KOPT-K1 (cell line): Measurements from ENCODE around the gene CHI3L1.

Source experiments
- H3K27ac ChIP-seq: fragments of 200-600 bp; sonication (generic); 2 replicates; pipeline ENCODE4 v1.5.1; 2016; ENCODE audit warnings: antibody characterized with exemption, mild to moderate bottlenecking, low read depth, low read length; ENCODE audit not compliant: poor library complexity, severe bottlenecking
- H3K36me3 ChIP-seq: fragments of 200-600 bp; sonication (generic); 2 replicates; pipeline ENCODE4 v1.5.1; 2017; ENCODE audit warnings: antibody characterized with exemption, mild to moderate bottlenecking, low read length, moderate library complexity; ENCODE audit not compliant: insufficient read depth
- H3K9me3 ChIP-seq: fragments of 200-600 bp; sonication (generic); 2 replicates; pipeline ENCODE4 v1.5.1; 2017; ENCODE audit warnings: antibody characterized with exemption, low read length, mild to moderate bottlenecking; ENCODE audit not compliant: insufficient read depth, poor library complexity, severe bottlenecking

The CHI3L1 gene

DNA sequence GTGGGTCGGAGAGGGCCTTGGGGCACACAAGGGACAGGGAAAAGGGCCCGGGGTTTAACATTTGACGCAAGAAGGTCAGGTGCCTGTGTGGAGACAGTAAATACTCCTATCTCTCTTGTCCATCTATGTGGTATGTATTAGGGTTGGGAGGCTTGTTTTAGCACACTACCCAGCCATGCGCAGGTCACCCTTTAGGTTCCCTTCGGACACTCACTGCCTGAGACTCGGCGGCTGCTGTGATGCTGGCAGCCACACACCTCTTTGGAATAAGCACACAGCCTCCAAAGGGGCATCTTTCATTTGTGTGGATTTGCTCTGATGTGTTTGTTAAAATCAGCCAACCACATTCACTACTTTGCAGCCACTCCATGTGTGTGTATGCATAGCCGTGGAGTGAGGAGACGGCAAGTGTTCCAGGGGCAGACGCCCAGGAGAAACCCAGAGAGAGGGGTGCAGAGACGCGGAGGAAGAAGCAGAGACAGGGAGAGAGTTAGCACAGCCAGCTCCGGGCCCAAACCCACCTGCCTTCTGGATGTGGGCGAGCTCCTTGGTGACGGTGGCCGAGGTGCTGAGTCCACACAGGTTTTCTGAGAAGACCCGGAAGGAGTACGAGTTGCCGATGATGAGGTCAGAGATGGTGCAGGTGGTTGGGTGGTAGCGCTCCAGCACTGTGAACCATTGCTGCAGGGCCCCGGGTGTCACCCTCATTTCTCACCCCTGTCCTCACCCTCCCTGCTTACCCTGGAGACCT, 16.6 kb downstream of the CHI3L1 start:
- no peaks in the 10 kb centered on the region for H3K36me3 ChIP-seq
- H3K27ac ChIP-seq = no peak overlapping the region
- no peaks in the 10 kb centered on the region for H3K9me3 ChIP-seq

DNA sequence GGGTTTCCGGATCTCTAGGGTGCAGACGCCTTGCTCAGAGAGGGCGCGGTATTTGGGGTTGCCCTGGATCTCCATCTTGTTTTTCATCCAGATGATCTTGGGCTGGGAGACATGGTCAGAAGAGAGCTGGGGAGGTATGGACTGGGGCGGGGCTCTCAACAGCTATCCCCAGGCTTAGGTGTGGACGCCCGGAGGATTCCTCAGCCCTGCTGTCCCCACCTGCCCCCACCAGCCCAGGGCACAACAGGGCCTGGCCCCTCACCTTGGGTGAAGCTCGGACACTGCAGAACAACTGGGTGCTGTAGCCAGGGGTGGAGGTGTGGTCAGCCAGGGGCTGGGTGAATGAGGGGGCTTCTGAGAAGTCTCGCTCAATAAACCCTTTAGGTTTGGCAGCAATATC, 17.5 kb downstream of the CHI3L1 start:
- Histone ChIP-seq H3K9me3 (no peaks in the 10 kb centered on the region), H3K36me3 (no peaks in the 10 kb centered on the region), H3K27ac (no peak overlapping the region)

DNA sequence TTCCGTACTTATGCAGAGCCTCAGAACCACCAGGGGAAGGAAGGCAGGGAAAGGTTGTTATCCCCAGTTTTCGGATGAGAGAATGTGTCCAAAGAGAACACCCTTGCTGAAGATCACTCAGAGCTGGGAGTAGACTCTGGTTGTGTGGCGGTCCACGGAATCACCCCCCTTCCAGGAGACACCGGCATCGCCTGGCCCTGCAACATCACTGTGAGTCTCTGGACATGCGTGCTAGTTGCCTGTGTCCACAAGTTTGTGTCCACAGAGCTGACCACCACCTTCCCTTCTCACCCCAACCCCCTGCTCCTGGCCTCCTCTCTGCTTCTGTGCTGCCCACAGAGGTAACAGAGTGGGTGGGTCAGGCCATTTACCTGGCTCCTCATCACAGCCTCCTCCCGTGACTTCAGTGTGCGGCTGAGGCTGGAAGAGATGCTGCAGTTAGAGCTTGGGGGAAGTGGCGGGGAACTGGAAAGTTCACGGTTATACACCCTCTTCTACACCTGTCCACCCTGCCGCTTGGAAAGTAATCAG, 18.2 kb downstream of the CHI3L1 start:
- Histone ChIP-seq H3K9me3 (no peaks in the 10 kb centered on the region), H3K36me3 (no peaks in the 10 kb centered on the region), H3K27ac (no peak overlapping the region)

DNA sequence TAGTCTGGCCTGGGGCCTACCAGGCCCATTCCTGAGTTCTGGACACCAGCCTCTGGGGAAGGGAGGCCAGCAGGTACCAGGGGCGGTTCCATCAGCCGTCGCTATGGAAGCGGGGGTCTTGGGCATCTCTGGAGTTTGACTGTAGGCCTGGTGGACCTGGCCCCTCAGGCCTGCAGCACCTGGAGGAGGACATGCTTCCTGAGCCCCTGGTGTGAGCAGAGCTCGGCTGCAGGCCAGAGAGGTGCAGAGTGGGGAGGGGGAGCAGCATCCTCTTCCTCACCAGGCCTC, 18.6 kb downstream of the CHI3L1 start:
- H3K27ac ChIP-seq = no peak overlapping the region
- no peaks in the 10 kb centered on the region for H3K36me3 ChIP-seq
- H3K9me3 ChIP-seq = no peaks in the 10 kb centered on the region

DNA sequence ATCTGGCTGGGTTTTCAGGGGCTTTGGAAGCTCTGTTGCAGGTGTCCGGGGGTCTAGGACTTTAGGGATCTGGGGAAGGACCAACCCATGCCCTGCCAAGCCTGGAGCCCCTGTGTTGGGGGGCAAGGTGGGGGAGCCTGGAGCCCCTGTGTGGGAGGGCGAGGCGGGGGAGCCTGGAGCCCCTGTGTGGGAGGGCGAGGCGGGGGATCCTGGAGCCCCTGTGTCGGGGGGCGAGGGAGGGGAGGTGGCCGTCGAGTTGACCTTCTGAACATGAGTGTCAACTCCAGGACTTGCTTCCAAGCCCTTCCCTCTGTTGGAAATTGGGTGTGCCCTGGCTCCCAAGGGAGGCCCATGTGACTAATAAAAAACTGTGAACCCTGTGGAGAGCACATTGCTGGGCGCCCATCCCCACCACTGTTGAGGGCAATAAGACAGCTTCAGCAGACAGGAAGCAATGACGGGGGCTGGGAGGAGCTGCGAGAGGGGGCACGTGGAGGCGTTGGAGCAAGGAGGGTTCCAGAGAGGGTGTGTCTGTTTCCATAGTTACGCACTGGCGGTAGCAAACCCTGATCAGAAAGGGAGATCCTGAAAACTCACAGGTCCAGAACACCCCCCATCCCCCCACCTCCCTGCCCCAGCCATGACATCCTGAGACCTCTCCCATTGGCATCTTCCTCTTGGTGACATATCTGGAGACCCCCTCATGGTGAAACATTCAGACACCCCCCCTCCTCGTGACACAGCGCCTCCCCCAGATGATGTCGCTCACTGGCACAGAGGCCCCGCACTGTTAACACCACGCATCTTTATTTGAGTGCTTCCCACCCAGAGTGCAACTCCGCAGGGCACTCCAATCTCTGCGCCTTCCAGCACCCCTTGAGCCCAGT, 19.2 kb downstream of the CHI3L1 start:
- no peaks in the 10 kb centered on the region for H3K36me3 ChIP-seq
- no peak overlapping the region for H3K27ac ChIP-seq
- H3K9me3 ChIP-seq = no peaks in the 10 kb centered on the region

DNA sequence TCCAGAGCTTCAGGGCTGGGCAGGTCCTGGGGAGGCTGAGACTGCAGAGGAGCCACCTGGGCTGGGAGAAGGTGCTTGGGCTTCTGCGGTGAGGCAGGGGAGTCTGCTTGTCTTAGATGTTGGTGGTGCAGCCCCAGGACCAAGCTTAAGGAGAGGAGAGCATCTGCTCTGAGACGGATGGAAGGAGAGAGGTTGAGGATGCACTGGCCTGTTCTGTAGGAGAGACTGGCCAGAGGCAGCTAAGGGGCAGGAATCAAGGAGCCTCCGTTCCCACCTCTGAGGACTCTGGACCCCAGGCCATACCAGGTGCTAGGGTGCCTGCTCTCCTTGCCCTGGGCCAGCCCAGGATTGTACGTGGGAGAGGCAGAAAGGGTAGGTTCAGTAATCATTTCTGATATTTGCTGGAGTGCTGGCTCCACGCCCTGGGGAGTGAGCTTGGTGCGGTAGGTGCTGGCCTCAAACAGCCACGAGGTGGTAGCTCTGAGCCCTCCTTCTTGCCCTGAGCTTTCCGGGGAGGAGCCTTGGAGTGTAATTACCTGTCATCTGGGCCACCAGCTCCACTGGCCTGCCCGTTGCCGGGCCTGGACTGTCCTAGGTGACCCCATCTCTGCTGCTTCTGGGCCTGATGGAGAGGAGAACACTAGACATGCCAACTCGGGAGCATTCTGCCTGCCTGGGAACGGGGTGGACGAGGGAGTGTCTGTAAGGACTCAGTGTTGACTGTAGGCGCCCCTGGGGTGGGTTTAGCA, 20.1 kb downstream of the CHI3L1 start:
- Histone ChIP-seq H3K36me3 (no peaks in the 10 kb centered on the region), H3K27ac (no peak overlapping the region), H3K9me3 (no peaks in the 10 kb centered on the region)

DNA sequence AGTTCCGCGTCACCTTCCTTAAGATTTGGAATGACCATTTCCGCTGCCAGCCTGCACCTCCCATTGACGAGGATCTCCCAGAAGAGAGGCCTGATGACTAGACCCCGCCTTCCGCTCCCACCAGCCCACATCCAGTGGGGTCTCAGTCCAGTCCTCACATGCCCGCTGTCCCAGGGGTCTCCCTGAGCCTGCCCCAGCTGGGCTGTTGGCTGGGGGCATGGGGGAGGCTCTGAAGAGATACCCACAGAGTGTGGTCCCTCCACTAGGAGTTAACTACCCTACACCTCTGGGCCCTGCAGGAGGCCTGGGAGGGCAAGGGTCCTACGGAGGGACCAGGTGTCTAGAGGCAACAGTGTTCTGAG, 20.7 kb downstream of the CHI3L1 start:
- Histone ChIP-seq H3K9me3 (no peaks in the 10 kb centered on the region), H3K27ac (no peak overlapping the region), H3K36me3 (no peaks in the 10 kb centered on the region)

DNA sequence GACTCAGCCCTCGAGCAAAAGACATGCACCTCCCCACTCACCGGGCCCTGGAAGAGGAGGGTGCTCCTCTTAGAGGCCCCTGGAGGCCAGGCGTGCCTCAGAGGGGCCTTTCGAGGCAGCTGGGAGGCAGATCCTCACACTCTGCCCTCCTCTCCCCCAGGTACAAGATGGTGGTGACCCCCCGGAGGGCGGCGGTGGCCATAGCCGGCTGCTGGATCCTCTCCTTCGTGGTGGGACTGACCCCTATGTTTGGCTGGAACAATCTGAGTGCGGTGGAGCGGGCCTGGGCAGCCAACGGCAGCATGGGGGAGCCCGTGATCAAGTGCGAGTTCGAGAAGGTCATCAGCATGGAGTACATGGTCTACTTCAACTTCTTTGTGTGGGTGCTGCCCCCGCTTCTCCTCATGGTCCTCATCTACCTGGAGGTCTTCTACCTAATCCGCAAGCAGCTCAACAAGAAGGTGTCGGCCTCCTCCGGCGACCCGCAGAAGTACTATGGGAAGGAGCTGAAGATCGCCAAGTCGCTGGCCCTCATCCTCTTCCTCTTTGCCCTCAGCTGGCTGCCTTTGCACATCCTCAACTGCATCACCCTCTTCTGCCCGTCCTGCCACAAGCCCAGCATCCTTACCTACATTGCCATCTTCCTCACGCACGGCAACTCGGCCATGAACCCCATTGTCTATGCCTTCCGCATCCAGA, 21.3 kb downstream of the CHI3L1 start:
- H3K27ac ChIP-seq = no peak overlapping the region
- H3K36me3 ChIP-seq = no peaks in the 10 kb centered on the region
- H3K9me3 ChIP-seq = no peaks in the 10 kb centered on the region

DNA sequence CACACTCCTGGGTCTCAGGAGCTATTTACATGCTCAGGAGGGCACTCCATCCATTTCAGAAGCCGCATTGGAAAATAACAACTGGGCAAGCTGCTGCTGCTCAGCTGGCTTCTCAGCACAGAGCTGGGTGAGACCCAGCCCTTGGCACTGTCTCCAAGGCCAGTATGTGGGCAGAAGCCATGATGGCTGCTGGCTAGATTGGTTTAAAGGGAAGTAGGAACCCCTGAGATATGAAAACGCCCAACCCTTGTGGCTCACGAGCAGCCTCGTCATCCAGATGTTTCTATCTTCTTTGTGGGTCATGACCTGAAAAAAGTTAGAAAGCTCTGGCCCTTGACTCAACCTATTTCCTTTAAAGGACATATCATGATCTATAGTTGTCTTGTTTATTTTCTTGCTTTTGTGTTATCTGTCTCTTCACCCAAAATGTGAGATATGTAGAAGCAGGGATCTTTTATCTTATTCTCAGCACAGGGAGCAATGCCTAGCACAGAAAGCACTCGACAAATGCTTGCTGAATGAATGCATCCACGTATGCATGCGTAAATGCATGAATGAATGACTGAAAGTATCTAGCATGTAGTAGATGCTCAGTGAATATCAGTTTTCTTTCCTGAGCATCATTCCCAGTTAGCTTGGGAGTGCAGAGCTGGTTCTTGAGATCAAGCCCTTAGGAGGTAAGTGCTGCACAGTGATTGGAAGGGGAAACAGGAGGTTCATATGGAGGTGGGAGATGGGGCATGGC, 22.4 kb downstream of the CHI3L1 start:
- Histone ChIP-seq H3K36me3 (no peaks in the 10 kb centered on the region), H3K9me3 (peaks cover 2% of the 10 kb centered on the region), H3K27ac (no peak overlapping the region)

DNA sequence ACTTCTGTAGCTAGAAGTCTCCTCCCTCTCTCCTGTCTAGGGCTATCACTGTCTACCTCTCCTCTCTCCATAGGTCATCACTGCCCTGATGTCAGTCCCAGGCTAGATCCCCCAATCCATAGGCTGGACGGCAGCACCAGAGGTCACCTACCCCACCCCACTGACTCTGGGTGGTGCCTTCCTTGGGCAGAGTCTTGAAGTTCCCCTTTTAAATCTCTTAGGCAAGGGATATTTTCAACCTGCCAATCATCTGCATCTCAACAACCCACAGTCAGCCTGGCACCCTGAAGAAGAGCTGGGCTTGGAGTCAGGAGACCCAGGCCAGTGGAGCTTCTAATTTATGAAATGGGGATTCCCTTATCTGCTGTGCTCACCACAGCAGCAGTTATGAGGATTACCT, 24.1 kb downstream of the CHI3L1 start:
- no peak overlapping the region for H3K27ac ChIP-seq
- no peaks in the 10 kb centered on the region for H3K36me3 ChIP-seq
- H3K9me3 ChIP-seq = peaks cover 13% of the 10 kb centered on the region

DNA sequence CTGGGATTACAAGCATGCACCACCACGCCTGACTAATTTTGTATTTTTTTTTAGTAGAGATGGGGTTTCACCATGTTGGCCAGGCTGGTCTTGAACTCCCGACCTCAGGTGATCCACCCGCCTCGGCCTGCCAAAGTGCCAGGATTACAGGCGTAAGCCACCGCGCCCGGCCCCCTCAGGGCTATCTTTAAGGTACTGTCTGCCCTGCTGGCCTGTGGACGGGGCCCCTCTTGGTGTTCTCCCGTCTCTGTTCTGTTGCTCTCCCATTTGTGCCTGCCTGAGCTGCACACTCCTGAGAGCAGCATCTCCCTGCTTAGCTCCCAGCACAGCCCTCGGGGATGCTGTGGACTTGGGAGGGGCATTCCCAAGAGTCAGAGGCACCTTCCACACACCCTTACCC, 24.8 kb downstream of the CHI3L1 start:
- Histone ChIP-seq H3K36me3 (no peaks in the 10 kb centered on the region), H3K9me3 (peaks cover 13% of the 10 kb centered on the region), H3K27ac (no peak overlapping the region)

DNA sequence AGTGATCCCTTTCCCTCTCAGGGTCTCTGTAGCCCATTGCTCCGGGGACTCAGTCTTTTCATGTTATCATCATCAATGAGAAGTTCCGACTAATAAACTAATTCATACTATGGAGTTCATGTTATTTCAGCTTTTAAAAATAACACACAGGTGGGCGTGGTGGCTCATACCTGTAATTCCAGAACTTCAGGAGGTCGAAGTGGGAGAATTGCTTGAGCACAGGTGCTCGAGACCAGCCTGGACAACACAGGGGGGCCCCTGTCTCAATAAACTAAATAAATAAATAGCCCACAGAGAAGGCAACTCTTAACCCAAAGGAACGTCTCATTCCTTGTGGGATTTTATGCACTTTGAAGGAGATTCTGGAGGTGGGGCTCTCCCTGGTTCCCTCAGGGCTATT, 25.3 kb downstream of the CHI3L1 start:
- Histone ChIP-seq H3K27ac (no peak overlapping the region), H3K36me3 (no peaks in the 10 kb centered on the region), H3K9me3 (peaks cover 13% of the 10 kb centered on the region)

DNA sequence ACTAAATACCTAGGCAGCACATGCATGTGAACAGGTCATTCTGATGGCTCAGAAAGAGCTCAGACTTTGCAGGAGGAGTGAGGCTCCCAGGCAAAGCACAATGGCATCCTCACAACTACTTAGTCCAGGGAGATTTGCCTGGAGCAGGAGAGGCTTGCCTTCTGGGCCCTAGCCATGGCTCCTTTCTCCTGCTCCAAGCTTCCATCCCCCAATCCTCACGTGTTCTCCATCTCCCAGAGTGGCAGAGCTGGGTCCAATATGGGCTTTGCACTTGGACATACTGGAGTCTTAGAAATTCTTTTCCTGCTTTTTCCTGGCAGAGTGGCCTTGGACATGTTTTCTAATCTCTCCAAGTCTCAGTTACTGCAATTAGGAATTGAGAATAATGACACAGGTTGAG, 26.7 kb downstream of the CHI3L1 start:
- Histone ChIP-seq H3K27ac (no peak overlapping the region), H3K9me3 (peaks cover 13% of the 10 kb centered on the region), H3K36me3 (no peaks in the 10 kb centered on the region)

DNA sequence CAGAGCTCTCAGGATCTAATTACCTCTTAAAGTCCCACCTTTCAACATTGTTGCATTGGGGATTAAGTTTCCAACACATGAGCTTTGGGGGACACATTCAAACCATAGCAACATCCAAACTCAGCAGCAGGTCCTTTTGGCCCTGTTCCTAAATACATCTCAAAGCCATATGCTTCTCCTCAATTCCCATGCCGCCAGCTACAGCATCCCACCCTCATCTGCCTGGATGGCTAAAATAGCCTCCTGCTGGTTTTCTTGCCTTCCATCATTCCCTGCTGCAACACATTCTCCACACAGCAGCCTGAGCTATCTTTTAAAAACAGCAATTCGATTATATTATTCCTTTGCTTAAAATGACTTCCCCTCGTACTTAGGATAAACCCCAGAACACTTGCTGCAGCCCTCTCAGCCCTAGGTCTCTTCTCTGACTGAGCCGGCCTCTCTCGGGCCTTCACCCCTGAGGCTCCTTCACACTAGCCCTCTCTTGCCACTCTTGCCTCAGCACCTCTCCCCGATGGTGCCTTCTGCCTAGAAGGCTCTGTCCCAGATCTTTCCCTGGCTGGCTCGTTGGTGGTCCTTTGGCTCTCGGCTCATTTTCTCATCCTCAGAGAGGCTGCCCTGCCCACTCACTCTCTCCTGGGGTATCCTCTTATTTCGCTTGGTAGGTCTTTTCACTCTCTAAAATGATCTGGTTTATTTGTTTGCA, 27.4 kb downstream of the CHI3L1 start:
- peaks cover 13% of the 10 kb centered on the region for H3K9me3 ChIP-seq
- no peaks in the 10 kb centered on the region for H3K36me3 ChIP-seq
- no peak overlapping the region for H3K27ac ChIP-seq
